ENCODE measurements around the gene DNMT3B.

GRCh38 chr20:32806356-32806755, 44.2 kb downstream of the DNMT3B start:
- no peak for TF ChIP-seq ZNF561 (CRISPR knock-in tag; conservative IDR thresholded peaks at IDR 0.05)
- TF ChIP-seq ZNF282 (CRISPR knock-in tag; IDR thresholded peaks at IDR 0.05): no peak
- TF ChIP-seq CBFB (CRISPR knock-in tag; IDR thresholded peaks at IDR 0.05): no peak
- TF ChIP-seq CTCF (IDR thresholded peaks at IDR 0.05 in 2 of 3, conservative IDR thresholded peaks at IDR 0.05 in 1 of 3; ENCODE audit: insufficient read depth in 2 of 3, low read depth in 1 of 3, low read length in 3 of 3): no peak
- no peak for TF ChIP-seq ELK1 (CRISPR knock-in tag; IDR thresholded peaks at IDR 0.05)

Data from K562 (cell line).